Loucy (cell line): ENCODE measurements around the gene CNBD2.
"Not testable (repeated sequence)": the region's sequence is repeated elsewhere in the genome, so short reads cannot be mapped to it uniquely, and the experiment has no call there.

Experiments used
- EZH2phosphoT487 ChIP-seq: fragments of 200-600 bp; IDR thresholded peaks from 2 replicates; pipeline ENCODE4 v1.6.1; 2018; ENCODE audit warnings: antibody characterized with exemption, mild to moderate bottlenecking, moderate library complexity, borderline replicate concordance
- TF ChIP-seq, protein P1 (sequence below): fragments of 200-600 bp; sonication (generic); conservative IDR thresholded peaks from 2 replicates; pipeline ENCODE4 v1.5.1; 2014; ENCODE audit warnings: mild to moderate bottlenecking, antibody characterized with exemption, low read length

DNA sequence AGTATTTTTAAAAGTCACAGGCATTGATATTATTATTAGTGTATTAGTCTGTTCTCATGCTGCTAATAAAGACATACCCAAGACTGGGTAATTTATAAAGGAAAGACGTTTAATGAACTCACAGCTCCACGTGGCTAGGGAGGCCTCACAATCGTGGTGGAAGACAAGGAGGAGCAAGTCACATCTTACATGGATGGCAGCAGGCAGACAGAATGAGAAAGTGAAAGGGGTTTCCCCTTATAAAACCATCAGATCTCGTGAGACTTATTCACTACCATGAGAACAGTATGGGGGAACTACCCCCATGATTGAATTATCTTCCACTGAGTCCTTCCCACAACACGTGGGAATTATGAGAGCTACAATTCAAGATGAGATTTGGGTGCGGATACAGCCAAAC lies 9.1 kb upstream of the CNBD2 start:
- TF ChIP-seq EZH2phosphoT487, result not testable (repeated sequence)
- TF ChIP-seq, protein P1, sequence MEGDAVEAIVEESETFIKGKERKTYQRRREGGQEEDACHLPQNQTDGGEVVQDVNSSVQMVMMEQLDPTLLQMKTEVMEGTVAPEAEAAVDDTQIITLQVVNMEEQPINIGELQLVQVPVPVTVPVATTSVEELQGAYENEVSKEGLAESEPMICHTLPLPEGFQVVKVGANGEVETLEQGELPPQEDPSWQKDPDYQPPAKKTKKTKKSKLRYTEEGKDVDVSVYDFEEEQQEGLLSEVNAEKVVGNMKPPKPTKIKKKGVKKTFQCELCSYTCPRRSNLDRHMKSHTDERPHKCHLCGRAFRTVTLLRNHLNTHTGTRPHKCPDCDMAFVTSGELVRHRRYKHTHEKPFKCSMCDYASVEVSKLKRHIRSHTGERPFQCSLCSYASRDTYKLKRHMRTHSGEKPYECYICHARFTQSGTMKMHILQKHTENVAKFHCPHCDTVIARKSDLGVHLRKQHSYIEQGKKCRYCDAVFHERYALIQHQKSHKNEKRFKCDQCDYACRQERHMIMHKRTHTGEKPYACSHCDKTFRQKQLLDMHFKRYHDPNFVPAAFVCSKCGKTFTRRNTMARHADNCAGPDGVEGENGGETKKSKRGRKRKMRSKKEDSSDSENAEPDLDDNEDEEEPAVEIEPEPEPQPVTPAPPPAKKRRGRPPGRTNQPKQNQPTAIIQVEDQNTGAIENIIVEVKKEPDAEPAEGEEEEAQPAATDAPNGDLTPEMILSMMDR, result not testable (repeated sequence)
